ENCODE data around the gene EPHA4. TPM values are rescaled to one million over a fixed set of nuclear protein-coding genes. Genes with fewer than 3 reads are reported as not detected.

The EPHA4 gene
- total and polyA plus RNA-seq, 2 experiments from 2014 or later, result 24.4 to 42.2 TPM

DNA sequence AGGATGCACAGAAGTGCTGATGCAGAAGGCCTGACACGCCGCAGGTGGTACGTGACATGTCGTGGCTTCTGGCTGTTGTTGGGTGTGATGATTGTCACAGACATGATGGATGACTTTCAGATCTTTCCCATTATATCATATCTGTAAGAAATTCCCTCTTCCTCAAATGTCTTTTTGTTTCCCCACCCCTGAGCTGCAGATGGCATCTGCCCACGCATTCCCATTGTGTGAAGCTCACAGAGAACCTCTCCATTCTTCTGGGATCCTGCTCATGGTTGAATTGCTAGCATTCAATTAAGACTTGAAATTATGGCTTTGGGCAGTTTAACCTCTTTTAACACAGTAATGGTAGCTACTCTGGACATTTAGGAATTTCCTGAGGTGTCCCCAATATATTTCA lies 28.3 kb upstream of the EPHA4 start:
- in situ Hi-C loops (cut with MboI), result no loop called here

GRCh38 chr2:221596192-221596591 lies 24.1 kb upstream of the EPHA4 start:
- Histone ChIP-seq H2AFZ (no peak overlapping the region), H3K4me2 (ENCODE audit: unreplicated experiment) (no peak overlapping the region), H3K27ac (no peak overlapping the region), H3K36me3 (ENCODE audit: low read depth) (no peaks in the 10 kb centered on the region), H3K27me3 (replicated peaks; ENCODE audit: insufficient read depth) (no peaks in the 10 kb centered on the region), H3K79me2 (ENCODE audit: insufficient read depth) (no peaks in the 10 kb centered on the region), H3K9me3 (ENCODE audit: low read depth) (no peaks in the 10 kb centered on the region), H3K4me1 (ENCODE audit: insufficient read depth) (0 out of 2 replicates have a peak, but pooled peaks cover 7% of the 10 kb centered on the region), H3K9ac (no peak overlapping the region), H3F3A (ENCODE audit: insufficient read depth) (no peaks in the 10 kb centered on the region), H3K4me3 (no peak overlapping the region), H3K9me2 (ENCODE audit: insufficient read depth) (no peaks in the 10 kb centered on the region), H4K20me1 (ENCODE audit: insufficient read depth) (no peaks in the 10 kb centered on the region)
- DNase-seq, result peak; percentile 92
- no peak for TF ChIP-seq EZH2 (IDR thresholded peaks at IDR 0.05; ENCODE audit: insufficient read depth, poor library complexity, severe bottlenecking)
- no peak for TF ChIP-seq EZH2phosphoT487 (IDR thresholded peaks at IDR 0.05; ENCODE audit: insufficient read depth, low read depth)
- WGBS, 2 experiments (ENCODE audit: low coverage in 1 of 2, low lambda C conversion rate in 2 of 2, missing lambda C conversion rate in 2 of 2), result 3 to 4% methylated on average over 3 of the region's 3 CpGs
- in situ Hi-C loops (cut with MboI), result loop anchor here (25.0 kb wide), 1 partner anchor 366 kb away; no protein-coding TSS in a partner anchor

More for the DNA sequence above, 28.3 kb upstream of the EPHA4 start:
- Histone ChIP-seq H2AFZ (no peak overlapping the region), H3K4me1 (ENCODE audit: insufficient read depth) (0 out of 2 replicates have a peak, but pooled peaks cover 7% of the 10 kb centered on the region), H3K79me2 (ENCODE audit: insufficient read depth) (no peaks in the 10 kb centered on the region), H3K27me3 (replicated peaks; ENCODE audit: insufficient read depth) (peaks cover 9% of the 10 kb centered on the region; the same call in 1 of the 2 replicates), H3K27ac (no peak overlapping the region), H3K9me2 (ENCODE audit: insufficient read depth) (no peaks in the 10 kb centered on the region), H3K9me3 (ENCODE audit: low read depth) (no peaks in the 10 kb centered on the region), H3K36me3 (ENCODE audit: low read depth) (no peaks in the 10 kb centered on the region), H3K9ac (no peak overlapping the region), H3K4me3 (no peak overlapping the region), H4K20me1 (ENCODE audit: insufficient read depth) (no peaks in the 10 kb centered on the region), H3F3A (ENCODE audit: insufficient read depth) (no peaks in the 10 kb centered on the region), H3K4me2 (ENCODE audit: unreplicated experiment) (no peak overlapping the region)
- TF ChIP-seq EZH2 (IDR thresholded peaks at IDR 0.05; ENCODE audit: insufficient read depth, poor library complexity, severe bottlenecking) (no peak), EZH2phosphoT487 (IDR thresholded peaks at IDR 0.05; ENCODE audit: insufficient read depth, low read depth) (no peak)
- DNase-seq, result no peak
- WGBS, 2 experiments (ENCODE audit: low coverage in 1 of 2, low lambda C conversion rate in 2 of 2, missing lambda C conversion rate in 2 of 2), result 86 to 89% methylated on average over 5 of the region's 5 CpGs

DNA sequence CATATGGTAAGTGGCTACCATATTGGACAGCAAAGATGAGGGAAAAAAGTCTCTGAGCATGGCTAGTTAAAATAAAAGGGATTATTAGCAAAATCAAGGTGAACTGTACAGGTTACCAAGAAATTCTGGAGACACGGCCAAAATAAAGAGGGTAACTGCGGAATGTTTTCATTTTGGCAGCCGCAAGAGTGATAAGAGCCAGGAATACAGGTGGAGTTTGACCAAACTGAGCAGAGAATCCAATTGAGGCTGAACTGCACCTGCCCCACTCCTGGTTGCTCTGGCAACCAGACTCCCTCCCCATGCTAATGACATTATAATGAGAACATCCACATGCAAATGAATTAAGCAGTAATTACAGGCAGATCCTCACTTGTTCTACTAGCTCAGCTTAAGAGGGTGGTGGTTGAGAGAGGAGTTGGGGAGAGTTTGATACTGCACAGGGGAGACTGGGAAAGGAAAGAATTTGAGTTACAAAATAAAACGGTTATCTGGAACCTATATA lies 18.8 kb upstream of the EPHA4 start:
- H3K27me3 ChIP-seq (replicated peaks; ENCODE audit: insufficient read depth), result peaks cover 11% of the 10 kb centered on the region
- H3K4me3 ChIP-seq, result no peak overlapping the region
- H2AFZ ChIP-seq, result no peak overlapping the region
- 21 to 24% methylated on average over 4 of the region's 4 CpGs for WGBS, 2 experiments (ENCODE audit: low coverage in 1 of 2, low lambda C conversion rate in 2 of 2, missing lambda C conversion rate in 2 of 2)
- H3K9ac ChIP-seq, result no peak overlapping the region
- TF ChIP-seq EZH2 (IDR thresholded peaks at IDR 0.05; ENCODE audit: insufficient read depth, poor library complexity, severe bottlenecking) (no peak), EZH2phosphoT487 (IDR thresholded peaks at IDR 0.05; ENCODE audit: insufficient read depth, low read depth) (no peak)
- no peak overlapping the region for H3K27ac ChIP-seq
- in situ Hi-C loops (cut with MboI), result loop anchor here (25.0 kb wide), 1 partner anchor 371 kb away; no protein-coding TSS in a partner anchor
- H3F3A ChIP-seq (ENCODE audit: insufficient read depth), result no peaks in the 10 kb centered on the region
- no peak for DNase-seq
- H3K79me2 ChIP-seq (ENCODE audit: insufficient read depth), result no peaks in the 10 kb centered on the region
- H3K9me2 ChIP-seq (ENCODE audit: insufficient read depth), result no peaks in the 10 kb centered on the region
- H4K20me1 ChIP-seq (ENCODE audit: insufficient read depth), result no peaks in the 10 kb centered on the region
- H3K36me3 ChIP-seq (ENCODE audit: low read depth), result no peaks in the 10 kb centered on the region
- H3K9me3 ChIP-seq (ENCODE audit: low read depth), result no peaks in the 10 kb centered on the region
- H3K4me2 ChIP-seq (ENCODE audit: unreplicated experiment), result no peak overlapping the region
- 0 out of 2 replicates have a peak, but pooled peaks cover under 1% of the 10 kb centered on the region for H3K4me1 ChIP-seq (ENCODE audit: insufficient read depth)

- Histone ChIP-seq H3K27me3 (replicated peaks; ENCODE audit: insufficient read depth) (peaks cover 20% of the 10 kb centered on the region), H3K9me3 (ENCODE audit: low read depth) (no peaks in the 10 kb centered on the region), H3K4me1 (ENCODE audit: insufficient read depth) (no peaks in the 10 kb centered on the region), H3K9me2 (ENCODE audit: insufficient read depth) (no peaks in the 10 kb centered on the region), H4K20me1 (ENCODE audit: insufficient read depth) (no peaks in the 10 kb centered on the region), H3F3A (ENCODE audit: insufficient read depth) (no peaks in the 10 kb centered on the region), H3K9ac (no peak overlapping the region), H2AFZ (no peak overlapping the region), H3K27ac (no peak overlapping the region), H3K4me2 (ENCODE audit: unreplicated experiment) (no peak overlapping the region), H3K36me3 (ENCODE audit: low read depth) (no peaks in the 10 kb centered on the region), H3K79me2 (ENCODE audit: insufficient read depth) (no peaks in the 10 kb centered on the region), H3K4me3 (no peak overlapping the region)
- DNase-seq, result no peak
- WGBS, 2 experiments (ENCODE audit: low coverage in 1 of 2, low lambda C conversion rate in 2 of 2, missing lambda C conversion rate in 2 of 2), result 64 to 71% methylated on average over 4 of the region's 4 CpGs
- in situ Hi-C loops (cut with MboI), result loop anchor here (25.0 kb wide), 1 partner anchor 373 kb away; no protein-coding TSS in a partner anchor
- TF ChIP-seq EZH2phosphoT487 (IDR thresholded peaks at IDR 0.05; ENCODE audit: insufficient read depth, low read depth) (no peak), EZH2 (IDR thresholded peaks at IDR 0.05; ENCODE audit: insufficient read depth, poor library complexity, severe bottlenecking) (no peak)
These were observed 17.6 kb upstream of the EPHA4 start for GRCh38 chr2:221589696-221590095.

Measured in GM23248 (cell line).